WTC11 (cell line): Measurements from ENCODE around the gene UTP4. TPM values are rescaled to one million over a fixed set of nuclear protein-coding genes. Genes with fewer than 3 reads are reported as not detected.

Experiments used
- ATAC-seq: fragments of 200-7000 bp; cut with Tn5 transposase; 2 replicates; pipeline ENCODE4 v1.10.0; 2021; ENCODE audit warnings: mild to moderate bottlenecking, moderate library complexity
- CTCF ChIA-PET: fragments of 300-600 bp; sonication (Branson Sonifier 250); formaldehyde crosslinking; loops from one replicate; lab custom pipeline; 2021; ENCODE audit warnings: antibody characterized with exemption; lab: Charles Lee
- POLR2A ChIA-PET: fragments of 350-600 bp; sonication (Branson Sonifier 250); formaldehyde crosslinking; loops from one replicate; lab custom pipeline; 2021; ENCODE audit warnings: antibody characterized with exemption; lab: Charles Lee
- DNase-seq: peaks from one replicate; pipeline ENCODE4 v3.0.0; 2021; ENCODE audit warnings: low spot score
- H3K27ac Mint-ChIP-seq: 2 replicates; pipeline ENCODE4 v1.8.0; 2021; ENCODE audit warnings: mixed read lengths
- H3K27me3 Mint-ChIP-seq: 2 replicates; pipeline ENCODE4 v1.8.0; 2021; ENCODE audit warnings: low read depth, mild to moderate bottlenecking, moderate library complexity, mixed read lengths
- H3K36me3 Mint-ChIP-seq: 2 replicates; pipeline ENCODE4 v1.8.0; 2021; ENCODE audit warnings: mixed read lengths
- H3K4me1 Mint-ChIP-seq: 2 replicates; pipeline ENCODE4 v1.8.0; 2022; ENCODE audit warnings: mixed read lengths
- H3K4me3 Mint-ChIP-seq: 2 replicates; pipeline ENCODE4 v1.8.0; 2021; ENCODE audit warnings: mild to moderate bottlenecking, moderate library complexity, mixed read lengths
- H3K9me3 Mint-ChIP-seq: 2 replicates; pipeline ENCODE4 v1.8.0; 2021; ENCODE audit warnings: mixed read lengths
- ARID4B ChIP-seq: sonication (generic); formaldehyde crosslinking; IDR thresholded peaks from 2 replicates; pipeline ENCODE4 v1.8.0; 2023; ENCODE audit warnings: missing genetic modification reagents, mild to moderate bottlenecking, borderline replicate concordance
- ATF1 ChIP-seq: sonication (generic); formaldehyde crosslinking; IDR thresholded peaks from 2 replicates; pipeline ENCODE4 v1.8.1; 2023; ENCODE audit warnings: mild to moderate bottlenecking, moderate library complexity, missing genetic modification reagents
- CDX4 ChIP-seq: fragments of 250-450 bp; sonication (Bioruptor Pico); IDR thresholded peaks from 2 replicates; pipeline ENCODE4 v1.9.0; 2021; ENCODE audit warnings: moderate library complexity, mild to moderate bottlenecking, inconsistent platforms, borderline replicate concordance
- GABPB1 ChIP-seq: sonication (generic); formaldehyde crosslinking; IDR thresholded peaks from 2 replicates; pipeline ENCODE4 v1.8.1; 2023; ENCODE audit warnings: mild to moderate bottlenecking, missing genetic modification reagents
- IRF2 ChIP-seq: sonication (generic); formaldehyde crosslinking; IDR thresholded peaks from 2 replicates; pipeline ENCODE4 v1.8.0; 2022; ENCODE audit warnings: low read depth, missing genetic modification reagents, borderline replicate concordance
- JUN ChIP-seq: sonication (generic); formaldehyde crosslinking; IDR thresholded peaks from 2 replicates; pipeline ENCODE4 v1.8.0; 2023; ENCODE audit warnings: mild to moderate bottlenecking, missing genetic modification reagents
- PREB ChIP-seq: sonication (generic); formaldehyde crosslinking; IDR thresholded peaks from 2 replicates; pipeline ENCODE4 v1.8.1; 2022; ENCODE audit warnings: mild to moderate bottlenecking, missing genetic modification reagents, moderate library complexity, borderline replicate concordance
- SMAD4 ChIP-seq: sonication (generic); formaldehyde crosslinking; IDR thresholded peaks from 2 replicates; pipeline ENCODE4 v1.8.0; 2022; ENCODE audit warnings: mild to moderate bottlenecking, missing genetic modification reagents
- TP53 ChIP-seq: sonication (generic); formaldehyde crosslinking; IDR thresholded peaks from 2 replicates; pipeline ENCODE4 v1.8.1; 2023; ENCODE audit warnings: mild to moderate bottlenecking, missing genetic modification reagents
- ZNF317 ChIP-seq: sonication (generic); formaldehyde crosslinking; IDR thresholded peaks from 2 replicates; pipeline ENCODE4 v1.8.1; 2023; ENCODE audit warnings: low read depth, mild to moderate bottlenecking, moderate library complexity, missing genetic modification reagents, borderline replicate concordance
- ZNF423 ChIP-seq: fragments of 250-450 bp; sonication (Bioruptor Pico); IDR thresholded peaks from 2 replicates; pipeline ENCODE4 v2.1.2; 2022; ENCODE audit warnings: mild to moderate bottlenecking, moderate library complexity
- ZNF532 ChIP-seq: fragments of 250-450 bp; sonication (Bioruptor Pico); IDR thresholded peaks from 2 replicates; pipeline ENCODE4 v1.9.0; 2021; ENCODE audit warnings: mild to moderate bottlenecking, borderline replicate concordance
- total RNA-seq: library from RNA; stranded (reverse); gene quantifications from 3 replicates; pipeline ENCODE4 v1.2.3, GENCODE V29; 2021

The UTP4 gene
- total RNA-seq, 1 experiment from 2014 or later, result 85.7 TPM

- TF ChIP-seq PREB (CRISPR knock-in tag) (no peak), ZNF532 (CRISPR knock-in tag) (no peak)
Observed at GRCh38 chr16:69165584-69165983, 33.1 kb downstream of the UTP4 start (continued).

- H3K36me3 Mint-ChIP-seq, result peaks cover 67% of the 10 kb centered on the region
- peaks cover 6% of the 10 kb centered on the region for H3K4me1 Mint-ChIP-seq
- CTCF ChIA-PET, result interaction anchor here (0.9 to 1.0 kb wide), 2 partner anchors 16 to 264 kb away, joined by 3 read pairs; no protein-coding TSS in a partner anchor
- no peak overlapping the region for H3K27ac Mint-ChIP-seq
- H3K27me3 Mint-ChIP-seq, result no peaks in the 10 kb centered on the region
- no peak overlapping the region for H3K4me3 Mint-ChIP-seq
- no peak for DNase-seq
- ATAC-seq, result no peak
- H3K9me3 Mint-ChIP-seq, result no peaks in the 10 kb centered on the region
- POLR2A ChIA-PET, result interaction anchor here (0.5 to 0.9 kb wide), 3 partner anchors 15 to 83 kb away, joined by 4 read pairs; partner anchors contain the start of gene SNTB2
- TF ChIP-seq IRF2 (CRISPR knock-in tag), result no peak
- no peak for TF ChIP-seq CDX4 (CRISPR knock-in tag)
- no peak for TF ChIP-seq JUN (CRISPR knock-in tag)
- TF ChIP-seq GABPB1 (CRISPR knock-in tag), result no peak
- TF ChIP-seq ATF1 (CRISPR knock-in tag), result no peak
- no peak for TF ChIP-seq ZNF423
- no peak for TF ChIP-seq SMAD4 (CRISPR knock-in tag)
- no peak for TF ChIP-seq TP53 (CRISPR knock-in tag)
- no peak for TF ChIP-seq ZNF317 (CRISPR knock-in tag)
- TF ChIP-seq ARID4B (CRISPR knock-in tag), result no peak
- TF ChIP-seq, all 79 proteins: peak for 0
Observed at GRCh38 chr16:69166221-69166833, 33.9 kb downstream of the UTP4 start.
